Endometrium (tissue), 2 donors: ENCODE data around the gene TAS2R19.
"Not testable (repeated sequence)": the region's sequence is repeated elsewhere in the genome, so short reads cannot be mapped to it uniquely, and the experiment has no call there.

Experiments
- FAIRE-seq: peaks from 2 replicates; lab custom pipeline; 2012; peaks lifted over from hg19 to GRCh38; lab: Jason Lieb, UNC
- donor health status: control.
- donor health status: control.

The TAS2R19 gene, protein sequence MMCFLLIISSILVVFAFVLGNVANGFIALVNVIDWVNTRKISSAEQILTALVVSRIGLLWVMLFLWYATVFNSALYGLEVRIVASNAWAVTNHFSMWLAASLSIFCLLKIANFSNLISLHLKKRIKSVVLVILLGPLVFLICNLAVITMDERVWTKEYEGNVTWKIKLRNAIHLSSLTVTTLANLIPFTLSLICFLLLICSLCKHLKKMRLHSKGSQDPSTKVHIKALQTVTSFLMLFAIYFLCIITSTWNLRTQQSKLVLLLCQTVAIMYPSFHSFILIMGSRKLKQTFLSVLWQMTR

DNA sequence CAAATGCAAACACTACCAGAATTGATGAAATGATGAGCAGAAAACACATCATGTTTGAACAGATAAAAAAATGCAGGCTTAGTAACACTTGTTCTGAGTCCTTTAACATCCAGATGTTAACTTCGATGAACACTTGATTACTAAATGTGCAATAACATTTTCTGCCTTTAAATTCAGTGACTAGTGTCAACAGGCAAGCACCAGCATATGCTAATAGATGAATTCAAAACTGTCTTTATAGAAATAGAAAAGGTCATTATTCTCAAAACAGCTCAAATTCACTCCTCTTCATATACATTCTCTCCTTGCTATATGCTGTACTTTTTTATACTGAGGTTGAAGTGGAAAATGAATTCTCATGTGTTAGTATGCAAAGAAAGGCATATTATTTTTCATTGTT, at the start of gene TAS2R19:
Gene TAS2R19 (minus strand): TSS at position 101 of the 400 bp plus-strand sequence. CDS start 49 bp downstream, at position 52.
- FAIRE-seq, result no peak

- no peak for FAIRE-seq
Observed at GRCh38 chr12:11071414-11071813, 49.0 kb upstream of the TAS2R19 start.

GRCh38 chr12:11070999-11071398, 48.6 kb upstream of the TAS2R19 start:
- no peak for FAIRE-seq

DNA sequence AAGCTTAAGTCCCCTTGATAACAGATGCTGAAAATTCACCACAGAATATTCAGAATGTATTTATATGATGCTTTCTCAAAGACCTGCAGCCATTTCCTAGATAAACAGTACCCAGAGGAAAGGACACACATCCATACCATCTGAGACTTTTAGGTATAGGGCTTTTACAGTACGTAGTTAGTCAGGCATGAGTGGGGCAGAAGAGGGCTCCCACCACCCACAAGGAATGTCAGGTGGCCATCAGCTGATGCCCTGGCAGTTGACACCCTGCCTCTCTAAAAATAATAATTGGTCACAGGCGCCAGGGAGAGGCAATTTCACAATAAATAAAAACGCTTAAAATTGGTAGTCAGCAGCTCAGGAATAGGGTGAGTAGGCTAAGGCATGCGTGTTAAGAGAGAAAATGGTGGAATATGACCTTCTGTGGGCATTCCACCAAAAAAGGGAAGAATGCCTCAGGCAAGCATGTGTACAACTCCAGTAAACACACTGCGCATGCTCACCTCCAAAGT, 47.5 kb upstream of the TAS2R19 start:
- FAIRE-seq, result no peak

DNA sequence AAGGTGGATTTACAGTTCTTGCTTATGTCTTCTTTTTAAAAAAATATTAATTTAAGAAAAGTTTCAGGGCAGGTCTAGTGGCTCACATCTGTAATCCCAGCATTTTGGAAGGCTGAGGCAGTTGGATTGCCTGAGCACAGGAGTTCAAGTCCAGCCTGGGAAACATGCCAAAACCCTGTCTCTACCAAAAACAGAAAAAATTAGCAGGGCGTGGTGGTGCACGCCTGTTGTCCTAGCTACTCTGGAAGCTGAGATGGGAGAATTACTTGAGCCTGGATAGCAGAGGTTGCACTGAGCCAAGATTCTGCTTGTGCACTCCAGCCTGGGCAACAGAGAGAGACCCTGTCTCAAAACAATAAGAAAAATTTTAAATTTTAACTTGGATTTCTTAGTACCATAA, 45.1 kb upstream of the TAS2R19 start:
- FAIRE-seq, result no peak

- FAIRE-seq, result not testable (repeated sequence)
Observed at GRCh38 chr12:11062194-11062593, 39.8 kb upstream of the TAS2R19 start, which contains the start of gene TAS2R46. TSS of gene TAS2R46 (minus strand) at chr12:11062294. CDS start at chr12:11062294, 0 bp downstream.

DNA sequence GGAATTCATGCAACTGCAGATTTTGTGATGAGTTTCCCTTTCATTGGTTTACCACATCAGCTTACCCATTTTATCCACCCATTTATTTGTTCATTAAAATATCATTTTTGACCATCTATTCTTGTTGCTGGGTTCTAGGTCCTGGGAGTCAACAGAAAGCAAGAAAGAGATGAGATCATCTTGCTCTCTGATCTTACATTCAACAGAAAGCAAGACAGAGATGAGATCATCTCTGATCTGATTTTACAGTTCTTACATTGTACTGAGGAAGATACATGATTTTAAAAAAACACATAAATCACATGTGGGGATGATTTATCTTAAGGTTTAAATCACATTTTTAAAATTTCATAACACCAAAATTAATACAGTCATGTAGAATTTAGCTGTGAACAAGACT, 37.4 kb upstream of the TAS2R19 start:
- FAIRE-seq, result no peak

DNA sequence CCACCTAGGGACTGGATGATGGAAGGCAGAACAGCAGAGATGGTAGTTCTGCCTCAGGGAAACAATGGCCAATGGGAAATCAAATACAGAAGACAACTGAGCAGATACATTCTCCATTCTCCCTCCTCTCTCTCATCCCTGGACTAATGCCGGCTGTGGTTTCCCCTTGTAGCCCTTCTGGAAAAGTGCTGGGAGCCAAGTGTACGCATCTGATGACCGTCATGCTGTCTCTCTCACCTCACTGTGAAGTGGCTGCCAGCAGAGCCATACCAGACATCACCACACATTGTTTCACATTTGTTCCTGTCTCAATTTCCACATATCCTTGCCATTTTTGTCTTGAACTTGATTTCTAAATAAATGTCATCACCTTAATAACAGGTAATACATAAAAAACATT, 36.6 kb upstream of the TAS2R19 start:
- no peak for FAIRE-seq

DNA sequence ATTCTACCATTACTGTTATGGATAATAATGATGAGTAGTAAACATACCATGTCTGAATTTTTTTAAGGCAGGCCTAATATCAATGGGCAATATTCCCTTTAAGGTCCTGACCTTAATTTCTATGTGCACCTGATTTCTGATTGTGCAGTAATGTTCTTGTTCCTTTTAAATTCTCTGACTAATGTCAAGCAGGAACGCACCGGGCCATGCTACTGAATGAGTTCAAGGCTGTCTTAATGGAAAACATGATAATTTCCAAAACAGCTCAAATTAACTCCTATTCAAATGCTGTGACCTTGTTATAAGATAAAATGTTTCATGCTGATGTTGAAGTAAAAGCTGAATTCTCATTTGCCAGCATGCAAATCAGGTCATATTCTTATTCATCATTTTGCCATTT, 32.9 kb upstream of the TAS2R19 start:
- FAIRE-seq, result no peak

GRCh38 chr12:11049806-11050531, 27.5 kb upstream of the TAS2R19 start:
- not testable (repeated sequence) for FAIRE-seq

DNA sequence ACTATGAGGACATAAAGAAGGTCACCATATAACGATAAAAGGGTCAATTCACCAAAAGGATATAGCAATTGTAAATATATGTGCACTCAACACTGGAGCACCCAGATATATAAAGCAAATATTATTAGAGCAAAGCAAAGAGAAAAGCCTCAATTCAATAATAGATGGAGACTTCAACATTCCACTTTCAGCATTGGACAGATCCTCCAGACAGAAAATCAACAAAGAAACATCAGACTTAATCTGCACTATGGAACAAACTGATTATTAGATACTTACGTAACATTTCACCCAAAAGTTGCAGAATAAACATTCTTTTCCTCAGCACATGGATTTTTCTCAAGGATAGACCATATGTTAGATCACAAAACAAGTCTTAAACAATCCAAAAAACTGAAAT, 18.9 kb upstream of the TAS2R19 start:
- not testable (repeated sequence) for FAIRE-seq

DNA sequence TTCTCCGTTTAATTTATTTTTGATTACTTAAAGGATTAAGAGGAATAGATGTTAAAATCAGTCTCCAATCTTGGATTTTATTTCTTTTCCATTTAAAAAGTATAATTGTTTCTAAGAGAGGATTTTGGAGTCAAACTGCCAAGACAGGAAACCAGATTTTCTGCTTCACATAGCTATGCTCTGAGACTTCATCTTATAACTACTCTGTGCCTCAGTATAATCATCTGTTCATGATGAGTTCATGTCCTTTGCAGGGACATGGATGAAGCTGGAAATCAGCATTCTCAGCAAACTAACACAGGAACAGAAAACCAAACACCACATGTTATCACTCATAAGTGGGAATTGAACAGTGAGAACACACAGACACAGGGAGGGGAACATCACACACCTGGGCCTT, 17.7 kb upstream of the TAS2R19 start:
- no peak for FAIRE-seq

GRCh38 chr12:11039171-11039570, 16.8 kb upstream of the TAS2R19 start:
- FAIRE-seq, result no peak

DNA sequence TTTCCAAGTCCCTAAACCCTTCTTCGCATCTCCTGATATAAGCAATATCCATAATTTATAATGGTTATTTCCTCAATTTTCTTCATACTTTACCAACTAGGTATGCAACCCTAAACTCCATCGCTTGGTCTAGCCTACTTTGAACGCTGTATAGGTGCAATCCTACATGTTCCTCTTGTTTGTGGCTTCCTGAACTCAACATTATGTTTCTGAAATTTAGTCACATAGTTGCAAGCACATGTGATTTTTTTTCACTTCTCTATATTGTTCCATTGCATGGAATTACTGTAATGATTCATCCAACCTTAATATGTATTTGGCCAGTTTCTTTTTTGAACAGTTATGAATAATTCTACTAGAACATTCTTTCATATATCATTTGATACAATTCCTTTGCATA, 11.5 kb upstream of the TAS2R19 start:
- not testable (repeated sequence) for FAIRE-seq

DNA sequence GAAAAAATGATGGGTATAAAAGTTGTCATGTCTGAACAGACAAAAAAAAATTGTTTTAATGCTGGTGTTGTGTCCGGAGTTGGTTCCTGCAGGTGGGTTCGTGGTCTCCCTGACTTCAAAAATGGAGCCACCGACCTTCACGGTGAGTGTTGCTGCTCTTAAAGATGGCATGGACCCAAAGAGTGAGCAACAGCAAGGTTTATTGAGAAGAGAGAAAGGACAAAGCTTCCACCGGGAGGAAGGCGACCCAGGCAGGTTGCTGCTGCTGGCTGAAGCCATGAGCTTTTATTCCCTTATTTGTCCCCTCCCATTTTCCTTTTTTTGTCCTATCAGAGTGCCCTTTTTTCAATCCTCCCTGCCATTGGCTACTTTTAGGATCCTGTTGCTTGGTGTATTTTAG, 8.9 kb upstream of the TAS2R19 start, which contains the start of gene TAS2R31:
Gene TAS2R31 (minus strand): TSS at position 101 of the 400 bp plus-strand sequence. CDS start 72 bp downstream, at position 29.
- no peak for FAIRE-seq

DNA sequence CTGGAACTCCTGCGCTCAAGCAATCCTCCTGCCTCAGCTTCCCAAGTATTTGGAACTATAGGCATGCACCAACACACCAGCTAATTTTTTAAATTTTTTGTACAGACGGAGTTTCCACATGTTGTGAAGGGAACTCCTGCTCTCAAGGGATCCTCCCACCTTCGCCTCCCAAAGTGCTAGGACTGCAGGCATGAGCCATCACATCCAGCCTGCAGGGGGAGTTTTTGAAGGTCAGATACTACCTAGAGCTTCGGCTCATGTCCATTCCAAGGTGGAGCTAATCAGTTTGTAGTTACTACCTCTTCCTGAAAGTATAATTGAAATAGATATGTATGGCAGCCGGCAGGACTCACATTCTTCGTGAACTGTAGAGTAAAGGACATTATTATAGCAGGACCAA, 3.7 kb upstream of the TAS2R19 start:
- FAIRE-seq, result no peak

- no peak for FAIRE-seq
Observed at GRCh38 chr12:11023387-11023786, 967 bp upstream of the TAS2R19 start.

- FAIRE-seq, result no peak
Observed at GRCh38 chr12:11016937-11017336, 5.5 kb downstream of the TAS2R19 start.

DNA sequence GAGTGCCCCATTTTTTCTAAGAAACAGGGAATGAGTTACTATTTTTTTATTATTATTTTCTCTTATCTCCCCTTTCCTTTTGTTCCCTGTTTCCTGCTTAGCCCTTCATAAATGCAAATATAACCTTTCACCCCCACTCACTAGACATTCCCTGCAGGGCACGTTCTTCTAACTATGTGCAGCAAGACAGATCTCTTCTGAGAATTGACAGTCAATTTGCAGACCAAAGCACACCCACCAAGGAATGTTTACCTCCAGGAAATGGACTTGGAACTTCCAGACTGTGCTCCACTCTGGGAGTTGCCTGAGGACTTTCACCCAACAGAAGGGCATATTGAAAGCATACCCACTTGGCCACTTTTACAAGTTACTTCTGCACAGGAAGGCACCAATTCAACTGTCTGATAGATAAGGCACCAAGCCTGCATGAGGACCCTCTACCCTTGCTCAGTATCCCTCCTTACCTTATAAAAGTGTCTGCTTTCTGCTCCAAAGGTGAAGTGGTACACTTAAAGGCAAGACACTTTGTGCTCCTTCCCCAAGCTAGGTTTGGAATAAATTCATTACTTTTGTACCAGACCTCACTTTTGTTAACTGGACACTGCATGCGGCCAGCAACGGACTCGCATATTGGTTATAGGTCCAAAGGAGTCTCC, 6.5 kb downstream of the TAS2R19 start:
- no peak for FAIRE-seq

DNA sequence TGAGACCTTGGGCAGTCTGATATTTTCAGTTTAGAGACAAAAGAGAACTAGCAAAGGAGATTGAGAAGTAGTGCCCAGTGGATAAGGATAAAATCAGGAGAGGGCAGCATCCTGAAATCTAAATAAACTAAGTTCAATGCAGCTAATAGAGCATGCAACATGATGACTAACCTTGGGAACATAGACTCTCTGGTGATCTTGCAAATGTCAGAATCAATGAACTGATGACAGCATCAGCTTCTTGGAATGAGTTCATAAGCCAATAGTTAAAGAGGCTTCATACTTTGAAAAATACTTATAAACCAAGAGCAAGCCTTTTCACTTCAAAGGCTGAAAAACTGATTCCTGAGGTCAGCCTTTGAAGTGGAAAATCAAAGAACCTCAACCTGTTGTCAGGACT, 8.2 kb downstream of the TAS2R19 start:
- no peak for FAIRE-seq

DNA sequence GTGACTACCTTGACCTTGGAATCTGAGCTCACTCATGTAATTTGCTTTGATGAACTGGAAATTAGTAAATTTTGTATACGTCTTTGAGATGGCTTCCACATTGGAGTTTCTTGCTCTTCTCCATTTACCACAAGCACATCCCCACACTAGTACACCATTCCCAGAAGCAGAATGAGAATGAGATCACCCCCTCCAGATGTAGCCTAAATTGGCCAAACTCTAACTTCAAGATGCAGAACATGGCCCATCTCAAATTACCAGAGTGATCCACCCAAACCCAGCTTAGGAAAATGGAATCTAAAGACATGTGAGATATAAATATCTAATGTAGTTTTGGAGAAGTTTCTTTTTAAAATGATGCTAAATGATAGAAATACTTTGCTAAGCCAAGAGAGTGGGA, 14.8 kb downstream of the TAS2R19 start:
- no peak for FAIRE-seq

DNA sequence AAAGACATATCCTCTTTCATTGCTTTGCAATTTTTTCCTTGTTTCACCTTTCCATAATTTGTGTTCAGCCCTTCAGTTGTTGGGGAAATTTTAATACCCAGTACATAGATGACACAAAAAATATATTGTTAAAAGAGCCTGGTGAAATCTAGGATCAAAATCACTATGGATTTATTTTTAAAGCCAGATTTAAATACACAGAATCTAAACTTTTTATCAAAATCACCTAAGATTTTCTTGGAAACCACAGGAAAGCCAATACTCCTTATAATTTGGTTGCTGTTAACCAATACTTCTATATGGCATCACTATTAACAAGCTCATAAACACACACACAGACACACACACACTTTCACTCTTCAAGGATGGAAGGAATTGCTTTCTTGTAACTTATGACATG, 24.2 kb downstream of the TAS2R19 start, which contains the start of gene TAS2R20:
Gene TAS2R20 (minus strand): TSS at position 101 of the 400 bp plus-strand sequence. CDS start 429 bp downstream, outside the sequence.
- no peak for FAIRE-seq

DNA sequence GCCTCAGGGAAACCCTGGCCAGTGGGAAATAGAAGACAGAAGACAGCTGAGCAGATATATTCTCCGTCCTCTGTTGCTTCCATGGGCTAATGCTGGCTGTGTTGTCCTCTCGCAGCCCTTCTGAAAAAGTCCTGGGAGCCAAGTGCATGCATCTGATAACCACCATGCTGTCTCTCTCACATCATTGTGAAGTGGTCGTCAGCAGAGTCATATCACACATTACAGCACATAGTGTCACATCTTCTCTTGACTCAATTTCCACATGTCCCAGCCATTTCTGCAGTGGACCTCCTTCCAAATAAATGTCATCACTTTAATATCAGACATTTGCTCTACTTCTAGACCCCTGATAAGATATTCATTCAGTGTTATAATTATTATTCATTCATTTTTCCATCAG, 28.1 kb downstream of the TAS2R19 start:
- FAIRE-seq, result no peak
